ENCODE data around the gene TJP1. TPM values are rescaled to one million over a fixed set of nuclear protein-coding genes. Genes with fewer than 3 reads are reported as not detected.
"Not testable (repeated sequence)": the region's sequence is repeated elsewhere in the genome, so short reads cannot be mapped to it uniquely, and the experiment has no call there.

The TJP1 gene
- total and polyA plus RNA-seq, 2 donors (not counting 1 experiment from before 2014, with no cell fraction given) = 0.10 TPM; not detected in 1

DNA sequence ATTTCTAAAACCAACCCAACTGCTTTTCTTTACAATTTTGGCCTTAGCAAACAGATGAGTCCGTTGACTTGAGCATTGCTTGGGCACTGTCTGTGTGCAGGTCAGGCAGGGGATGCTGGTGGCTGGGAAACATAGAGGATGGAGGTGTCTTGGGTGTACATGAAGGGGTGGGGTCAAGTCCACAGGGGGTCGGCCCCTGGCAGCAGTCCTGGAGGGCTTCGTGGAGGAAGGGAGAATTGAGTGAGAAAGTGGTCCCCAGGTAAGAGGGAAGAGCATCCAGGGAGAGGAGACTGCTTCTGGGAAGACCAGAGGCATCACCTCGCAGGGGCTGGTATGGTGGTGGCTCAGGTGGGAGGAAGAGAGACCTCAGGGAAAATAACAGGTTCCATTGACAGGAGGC lies 144.8 kb downstream of the TJP1 start:
- Histone ChIP-seq H3K4me1 (ENCODE audit: control insufficient read depth in 2 of 2, insufficient read depth in 2 of 2, low read length in 2 of 2) (no peaks in the 10 kb centered on the region), H3K36me3 (replicated peaks in 1 of 2; ENCODE audit: control extremely low read depth in 1 of 2, control insufficient read depth in 1 of 2, extremely low read depth in 1 of 2, insufficient read depth in 2 of 2, low read length in 1 of 2) (no peaks in the 10 kb centered on the region), H3K4me3 (ENCODE audit: control extremely low read depth in 1 of 5, extremely low read depth in 1 of 5, insufficient read depth in 1 of 5, low read depth in 2 of 5, low read length in 4 of 5) (no peak overlapping the region), H3K9me3 (ENCODE audit: control extremely low read depth in 1 of 3, control insufficient read depth in 2 of 3, insufficient read depth in 1 of 3, low read length in 2 of 3) (peaks cover 0 to 24% (median 0%) of the 10 kb centered on the region in 3 donors), H2AFZ (ENCODE audit: insufficient read depth, low read depth, low read length, poor library complexity, severe bottlenecking) (no peak overlapping the region), H3K9ac (ENCODE audit: low read length) (no peak overlapping the region), H3K27ac (ENCODE audit: low read length in 2 of 2) (no peak overlapping the region), H3K79me2 (ENCODE audit: control insufficient read depth, insufficient read depth, low read length) (no peaks in the 10 kb centered on the region), H3K4me2 (replicated peaks; ENCODE audit: low read depth, low read length, poor library complexity, severe bottlenecking) (no peak overlapping the region), H4K20me1 (ENCODE audit: control insufficient read depth, insufficient read depth, low read length, poor library complexity, severe bottlenecking) (no peaks in the 10 kb centered on the region), H3K27me3 (replicated peaks in 1 of 4; ENCODE audit: control extremely low read depth in 1 of 4, control insufficient read depth in 3 of 4, insufficient read depth in 4 of 4, low read length in 3 of 4) (peaks cover 0 to 8% (median 3%) of the 10 kb centered on the region in 4 experiments)
- WGBS (ENCODE audit: insufficient coverage) = 83% methylated on average over 3 of the region's 4 CpGs
- no peaks in the 10 kb centered on the region for H3K9me3 Mint-ChIP-seq (ENCODE audit: insufficient read depth)
- ChIA-PET POLR2A (no interaction called here), CTCF (no interaction called here)
- no peaks in the 10 kb centered on the region for H3K4me1 Mint-ChIP-seq
- TF ChIP-seq, protein P1, sequence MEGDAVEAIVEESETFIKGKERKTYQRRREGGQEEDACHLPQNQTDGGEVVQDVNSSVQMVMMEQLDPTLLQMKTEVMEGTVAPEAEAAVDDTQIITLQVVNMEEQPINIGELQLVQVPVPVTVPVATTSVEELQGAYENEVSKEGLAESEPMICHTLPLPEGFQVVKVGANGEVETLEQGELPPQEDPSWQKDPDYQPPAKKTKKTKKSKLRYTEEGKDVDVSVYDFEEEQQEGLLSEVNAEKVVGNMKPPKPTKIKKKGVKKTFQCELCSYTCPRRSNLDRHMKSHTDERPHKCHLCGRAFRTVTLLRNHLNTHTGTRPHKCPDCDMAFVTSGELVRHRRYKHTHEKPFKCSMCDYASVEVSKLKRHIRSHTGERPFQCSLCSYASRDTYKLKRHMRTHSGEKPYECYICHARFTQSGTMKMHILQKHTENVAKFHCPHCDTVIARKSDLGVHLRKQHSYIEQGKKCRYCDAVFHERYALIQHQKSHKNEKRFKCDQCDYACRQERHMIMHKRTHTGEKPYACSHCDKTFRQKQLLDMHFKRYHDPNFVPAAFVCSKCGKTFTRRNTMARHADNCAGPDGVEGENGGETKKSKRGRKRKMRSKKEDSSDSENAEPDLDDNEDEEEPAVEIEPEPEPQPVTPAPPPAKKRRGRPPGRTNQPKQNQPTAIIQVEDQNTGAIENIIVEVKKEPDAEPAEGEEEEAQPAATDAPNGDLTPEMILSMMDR (IDR thresholded peaks at IDR 0.05) = no peak
- TF ChIP-seq EZH2 (IDR thresholded peaks at IDR 0.05; ENCODE audit: borderline replicate concordance, insufficient read depth, low read depth, low read length, poor library complexity, severe bottlenecking) = no peak
- no peak overlapping the region for H3K4me3 Mint-ChIP-seq
- intact Hi-C loops (cut with micrococcal nuclease) = no loop called here
- H3K27me3 Mint-ChIP-seq = peaks cover 35% of the 10 kb centered on the region
- no peak overlapping the region for H3K27ac Mint-ChIP-seq
- ATAC-seq (ENCODE audit: low read depth) = no peak
- DNase-seq = no peak

DNA sequence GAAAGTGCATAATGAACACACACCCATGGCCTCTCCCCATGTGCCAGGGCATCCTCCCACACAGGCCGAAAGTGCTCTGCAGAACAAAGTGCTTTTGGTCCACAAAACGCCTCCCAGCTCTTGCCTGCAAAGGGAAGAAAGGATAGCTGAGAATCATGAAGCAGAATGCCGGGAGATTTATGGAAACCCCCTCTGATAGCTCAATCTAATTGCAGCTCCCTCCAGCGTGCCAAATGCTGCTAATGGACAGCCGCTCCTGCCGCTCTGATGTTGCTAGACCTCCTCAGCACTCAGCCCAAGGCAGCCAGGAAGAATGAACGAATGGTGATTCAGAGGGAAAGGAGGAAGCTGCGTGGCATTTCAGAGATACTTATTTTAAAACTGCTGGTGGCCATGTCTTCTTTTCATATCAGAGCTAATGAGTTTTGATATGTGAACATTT lies 145.3 kb downstream of the TJP1 start:
- Histone ChIP-seq H3K4me2 (replicated peaks; ENCODE audit: low read depth, low read length, poor library complexity, severe bottlenecking) (no peak overlapping the region), H3K27ac (ENCODE audit: low read length in 2 of 2) (no peak overlapping the region), H3K36me3 (replicated peaks in 1 of 2; ENCODE audit: control extremely low read depth in 1 of 2, control insufficient read depth in 1 of 2, extremely low read depth in 1 of 2, insufficient read depth in 2 of 2, low read length in 1 of 2) (no peaks in the 10 kb centered on the region), H3K4me1 (ENCODE audit: control insufficient read depth in 2 of 2, insufficient read depth in 2 of 2, low read length in 2 of 2) (no peaks in the 10 kb centered on the region), H3K9ac (ENCODE audit: low read length) (no peak overlapping the region), H3K27me3 (replicated peaks in 1 of 4; ENCODE audit: control extremely low read depth in 1 of 4, control insufficient read depth in 3 of 4, insufficient read depth in 4 of 4, low read length in 3 of 4) (peaks cover 0 to 8% (median 3%) of the 10 kb centered on the region in 4 experiments), H3K4me3 (ENCODE audit: control extremely low read depth in 1 of 5, extremely low read depth in 1 of 5, insufficient read depth in 1 of 5, low read depth in 2 of 5, low read length in 4 of 5) (no peak overlapping the region), H2AFZ (ENCODE audit: insufficient read depth, low read depth, low read length, poor library complexity, severe bottlenecking) (no peak overlapping the region), H4K20me1 (ENCODE audit: control insufficient read depth, insufficient read depth, low read length, poor library complexity, severe bottlenecking) (no peaks in the 10 kb centered on the region), H3K9me3 (ENCODE audit: control extremely low read depth in 1 of 3, control insufficient read depth in 2 of 3, insufficient read depth in 1 of 3, low read length in 2 of 3) (peaks cover 0 to 24% (median 0%) of the 10 kb centered on the region in 3 donors), H3K79me2 (ENCODE audit: control insufficient read depth, insufficient read depth, low read length) (no peaks in the 10 kb centered on the region)
- ChIA-PET CTCF (no interaction called here), POLR2A (no interaction called here)
- peaks cover 35% of the 10 kb centered on the region for H3K27me3 Mint-ChIP-seq
- TF ChIP-seq, protein P1 (IDR thresholded peaks at IDR 0.05) = no peak
- TF ChIP-seq EZH2 (IDR thresholded peaks at IDR 0.05; ENCODE audit: borderline replicate concordance, insufficient read depth, low read depth, low read length, poor library complexity, severe bottlenecking) = no peak
- ATAC-seq (ENCODE audit: low read depth) (no peak), DNase-seq (no peak)
- intact Hi-C loops (cut with micrococcal nuclease) = no loop called here
- H3K4me3 Mint-ChIP-seq = no peak overlapping the region
- no peaks in the 10 kb centered on the region for H3K4me1 Mint-ChIP-seq
- WGBS (ENCODE audit: insufficient coverage) = 50% methylated on average over 3 of the region's 8 CpGs
- H3K27ac Mint-ChIP-seq = no peak overlapping the region
- H3K9me3 Mint-ChIP-seq (ENCODE audit: insufficient read depth) = no peaks in the 10 kb centered on the region

- H4K20me1 ChIP-seq (ENCODE audit: control insufficient read depth, insufficient read depth, low read length, poor library complexity, severe bottlenecking); H3K36me3 ChIP-seq (replicated peaks in 1 of 2; ENCODE audit: control extremely low read depth in 1 of 2, control insufficient read depth in 1 of 2, extremely low read depth in 1 of 2, insufficient read depth in 2 of 2, low read length in 1 of 2); DNase-seq; H3K27ac ChIP-seq (ENCODE audit: low read length in 2 of 2); ATAC-seq (ENCODE audit: low read depth); CTCF ChIA-PET; H3K79me2 ChIP-seq (ENCODE audit: control insufficient read depth, insufficient read depth, low read length); H3K4me3 ChIP-seq (ENCODE audit: control extremely low read depth in 1 of 5, extremely low read depth in 1 of 5, insufficient read depth in 1 of 5, low read depth in 2 of 5, low read length in 4 of 5); H3K27ac Mint-ChIP-seq; H3K9me3 Mint-ChIP-seq (ENCODE audit: insufficient read depth); H3K4me1 ChIP-seq (ENCODE audit: control insufficient read depth in 2 of 2, insufficient read depth in 2 of 2, low read length in 2 of 2); POLR2A ChIA-PET; H3K27me3 ChIP-seq (replicated peaks in 1 of 4; ENCODE audit: control extremely low read depth in 1 of 4, control insufficient read depth in 3 of 4, insufficient read depth in 4 of 4, low read length in 3 of 4); H2AFZ ChIP-seq (ENCODE audit: insufficient read depth, low read depth, low read length, poor library complexity, severe bottlenecking); H3K4me3 Mint-ChIP-seq; intact Hi-C loops (cut with micrococcal nuclease); H3K9ac ChIP-seq (ENCODE audit: low read length); H3K4me1 Mint-ChIP-seq; H3K4me2 ChIP-seq (replicated peaks; ENCODE audit: low read depth, low read length, poor library complexity, severe bottlenecking): not testable (repeated sequence)
- H3K9me3 ChIP-seq (ENCODE audit: control extremely low read depth in 1 of 3, control insufficient read depth in 2 of 3, insufficient read depth in 1 of 3, low read length in 2 of 3) = peaks cover 0 to 27% (median 0%) of the 10 kb centered on the region in 3 donors
- WGBS (ENCODE audit: insufficient coverage) = 90% methylated on average over 7 of the region's 13 CpGs
- peaks cover 35% of the 10 kb centered on the region for H3K27me3 Mint-ChIP-seq
Observed at GRCh38 chr15:29676374-29676960, 145.8 kb downstream of the TJP1 start.

All from B cell (primary cell).